CD14-positive monocyte (primary cell): Measurements from ENCODE around the gene PLA2G4A. TPM values are rescaled to one million over a fixed set of nuclear protein-coding genes. Genes with fewer than 3 reads are reported as not detected.

ENCODE experiments used
- DNase-seq, 3 donors: peaks; one replicate each; pipeline ENCODE4 v3.0.0-alpha.2; 2011 to 2022
- H2AFZ ChIP-seq: 2 replicates; pipeline ENCODE4 v1.6.0; 2012; ENCODE audit warnings: mild to moderate bottlenecking, low read depth, low read length, inconsistent platforms; ENCODE audit not compliant: insufficient read depth, poor library complexity, severe bottlenecking
- H3K27ac ChIP-seq, 2 donors: 1 replicate in 1 of 2; 2 replicates in 1 of 2; pipeline ENCODE4 v1.5.1; 2012 to 2013; ENCODE audit warnings: low read length in 2 of 2, control low read depth in 1 of 2, inconsistent platforms in 1 of 2, low read depth in 1 of 2, mild to moderate bottlenecking in 1 of 2
- H3K27me3 ChIP-seq, 2 donors: one replicate each; pipeline versions ENCODE4 v1.6.0 to v1.6.1; 2011 to 2013; ENCODE audit warnings: low read length in 2 of 2; ENCODE audit not compliant: control insufficient read depth in 2 of 2, insufficient read depth in 2 of 2
- H3K36me3 ChIP-seq, 2 donors: replicated peaks in 1 of 2; 1 replicate in 1 of 2; 2 replicates in 1 of 2; pipeline versions ENCODE4 v1.5.1 to v1.6.1; 2012 to 2013; ENCODE audit warnings: low read length in 2 of 2, control low read depth in 1 of 2, inconsistent platforms in 1 of 2, mild to moderate bottlenecking in 1 of 2; ENCODE audit not compliant: insufficient read depth in 2 of 2, control insufficient read depth in 1 of 2
- H3K4me1 ChIP-seq, 2 donors: 1 replicate in 1 of 2; 2 replicates in 1 of 2; pipeline versions ENCODE4 v1.5.1 to v1.6.1; 2012 to 2013; ENCODE audit warnings: low read length in 2 of 2, control low read depth in 1 of 2, inconsistent platforms in 1 of 2, mild to moderate bottlenecking in 1 of 2, moderate library complexity in 1 of 2; ENCODE audit not compliant: insufficient read depth in 2 of 2, control insufficient read depth in 1 of 2
- H3K4me2 ChIP-seq: replicated peaks from 2 replicates; pipeline ENCODE3; 2012; ENCODE audit warnings: low read length, moderate library complexity, mild to moderate bottlenecking; ENCODE audit not compliant: poor library complexity, severe bottlenecking; ENCODE audit errors: extremely low read depth
- H3K4me3 ChIP-seq, 3 experiments: fragments of 200-600 bp in 1 of 3; sonication (generic) in 1 of 3; replicated peaks in 1 of 3; 1 replicate in 2 of 3; 2 replicates in 1 of 3; pipeline ENCODE4 v1.5.1; 2011 to 2013; ENCODE audit warnings: low read length in 3 of 3, mild to moderate bottlenecking in 3 of 3, control low read depth in 2 of 3, low read depth in 2 of 3, inconsistent platforms in 1 of 3, moderate library complexity in 1 of 3
- H3K79me2 ChIP-seq: 2 replicates; pipeline ENCODE4 v1.6.0; 2012; ENCODE audit warnings: mild to moderate bottlenecking, control low read depth, inconsistent platforms, low read length, moderate library complexity; ENCODE audit not compliant: insufficient read depth
- H3K9ac ChIP-seq: 2 replicates; pipeline ENCODE4 v1.6.0; 2017; ENCODE audit warnings: low read length, mild to moderate bottlenecking; ENCODE audit not compliant: insufficient read depth, poor library complexity, severe bottlenecking
- H3K9me3 ChIP-seq, 2 donors: replicated peaks in 1 of 2; 1 replicate in 1 of 2; 2 replicates in 1 of 2; pipeline versions ENCODE4 v1.5.1 to v1.6.1; 2012 to 2013; ENCODE audit warnings: low read length in 2 of 2, control low read depth in 1 of 2; ENCODE audit not compliant: control insufficient read depth in 1 of 2, insufficient read depth in 1 of 2
- H4K20me1 ChIP-seq: 2 replicates; pipeline ENCODE4 v1.6.0; 2012; ENCODE audit warnings: mild to moderate bottlenecking, low read length, control low read depth, moderate library complexity; ENCODE audit not compliant: insufficient read depth
- H3K27ac Mint-ChIP-seq, 7 donors: one replicate each; pipeline ENCODE4 v1.8.0; 2020; ENCODE audit warnings: mild to moderate bottlenecking in 7 of 7, mixed read lengths in 7 of 7, moderate library complexity in 6 of 7, inconsistent platforms in 2 of 7
- H3K27me3 Mint-ChIP-seq, 3 donors: one replicate each; pipeline ENCODE4 v1.8.0; 2021 to 2022; ENCODE audit warnings: low read depth in 3 of 3, mild to moderate bottlenecking in 3 of 3, mixed read lengths in 3 of 3, moderate library complexity in 3 of 3, inconsistent platforms in 1 of 3
- H3K36me3 Mint-ChIP-seq, 2 donors: one replicate each; pipeline ENCODE4 v1.8.0; 2020; ENCODE audit warnings: mixed read lengths in 2 of 2, inconsistent platforms in 1 of 2, mild to moderate bottlenecking in 1 of 2
- H3K4me1 Mint-ChIP-seq: one replicate; pipeline ENCODE4 v1.8.0; 2020; ENCODE audit warnings: mild to moderate bottlenecking, mixed read lengths
- H3K4me3 Mint-ChIP-seq, 2 donors: one replicate each; pipeline ENCODE4 v1.8.0; 2020; ENCODE audit warnings: mild to moderate bottlenecking in 2 of 2, mixed read lengths in 2 of 2, moderate library complexity in 1 of 2
- H3K9me3 Mint-ChIP-seq, 7 donors: one replicate each; pipeline ENCODE4 v1.8.0; 2020 to 2022; ENCODE audit warnings: mixed read lengths in 7 of 7, mild to moderate bottlenecking in 6 of 7, moderate library complexity in 6 of 7, inconsistent platforms in 2 of 7
- CTCF ChIP-seq: fragments of 200-600 bp; IDR thresholded peaks from one replicate; pipeline ENCODE4 v1.8.0; 2022; ENCODE audit warnings: antibody characterized with exemption, mild to moderate bottlenecking
- WGBS: methylation state at CpG from one replicate; pipeline ENCODE4 v1.1.5; 2013; ENCODE audit warnings: missing lambda C conversion rate; ENCODE audit not compliant: insufficient coverage; 5-methylcytosine and 5-hydroxymethylcytosine counted together
- intact Hi-C, 2 donors: fragments of 100-400 bp; cut with micrococcal nuclease; formaldehyde crosslinking; loops; one replicate each; pipeline versions ENCODE4 v1.15.0 to v1.15.1; 2023
- polyA plus RNA-seq, 3 donors: library from polyadenylated mRNA; depleted of rRNA in 1 of 3; unstranded in 2 of 3; stranded (reverse) in 1 of 3; fragments of 300-500 nt in 2 of 3; fragments of >200 nt in 1 of 3; fragmentation: Illumina TruSeq in 2 of 3; gene quantifications; 1 replicate in 2 of 3; 2 replicates in 1 of 3; pipeline ENCODE4 v1.2.3, GENCODE V29; 2012 to 2021

The PLA2G4A gene
- polyA plus RNA-seq, 3 donors = 1.4 to 4.5 (median 4.1) TPM

DNA sequence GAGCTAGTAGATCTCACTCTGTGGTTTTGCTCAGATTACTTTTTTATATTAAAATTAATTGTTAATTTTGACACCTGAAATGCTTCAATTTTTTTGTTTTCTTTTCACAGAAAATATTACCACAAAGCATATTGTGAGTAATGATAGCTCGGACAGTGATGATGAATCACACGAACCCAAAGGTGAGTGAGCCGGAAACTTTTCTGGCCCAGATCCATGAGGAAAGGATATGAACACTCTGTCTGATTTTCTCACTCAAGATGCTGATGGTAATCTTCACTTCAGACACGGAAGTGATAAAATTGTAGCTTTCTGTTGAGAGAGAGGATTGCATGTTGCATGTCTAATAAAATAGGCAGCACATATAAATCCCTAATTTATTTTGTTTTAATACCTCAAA lies 121.8 kb downstream of the PLA2G4A start:
- Histone ChIP-seq H3K9me3 (no peaks in the 10 kb centered on the region), H3K4me1 (no peaks in the 10 kb centered on the region), H3K27ac (no peak overlapping the region), H3K9ac (no peak overlapping the region), H4K20me1 (no peaks in the 10 kb centered on the region), H3K4me3 (no peak overlapping the region), H3K79me2 (no peaks in the 10 kb centered on the region), H2AFZ (no peak overlapping the region), H3K36me3 (peaks cover 53 to 92% of the 10 kb centered on the region in 2 donors), H3K27me3 (no peaks in the 10 kb centered on the region), H3K4me2 (no peak overlapping the region)
- H3K9me3 Mint-ChIP-seq = no peaks in the 10 kb centered on the region
- H3K27me3 Mint-ChIP-seq = no peaks in the 10 kb centered on the region
- no peak for DNase-seq
- no peak overlapping the region for H3K4me3 Mint-ChIP-seq
- no peak overlapping the region for H3K27ac Mint-ChIP-seq
- WGBS = 100% methylated on average over 2 of the region's 4 CpGs
- no peaks in the 10 kb centered on the region for H3K4me1 Mint-ChIP-seq
- intact Hi-C loops = no loop called here
- peaks cover 65 to 70% of the 10 kb centered on the region in 2 donors for H3K36me3 Mint-ChIP-seq
- TF ChIP-seq CTCF = no peak

GRCh38 chr1:186953876-186954275 lies 125.1 kb downstream of the PLA2G4A start:
- Histone ChIP-seq H3K4me2 (no peak overlapping the region), H3K9me3 (no peaks in the 10 kb centered on the region), H3K27me3 (no peaks in the 10 kb centered on the region), H3K4me1 (peaks cover 0 to 2% of the 10 kb centered on the region in 2 donors), H2AFZ (no peak overlapping the region), H4K20me1 (no peaks in the 10 kb centered on the region), H3K79me2 (no peaks in the 10 kb centered on the region), H3K36me3 (peaks cover 56 to 87% of the 10 kb centered on the region in 2 donors), H3K4me3 (no peak overlapping the region), H3K27ac (no peak overlapping the region), H3K9ac (no peak overlapping the region)
- no peak for TF ChIP-seq CTCF
- no peak overlapping the region for H3K27ac Mint-ChIP-seq
- no peak for DNase-seq
- intact Hi-C loops = no loop called here
- WGBS = no CpG with 5 or more reads among the region's 2 CpGs
- peaks cover 3% of the 10 kb centered on the region for H3K4me1 Mint-ChIP-seq
- no peak overlapping the region for H3K4me3 Mint-ChIP-seq
- H3K27me3 Mint-ChIP-seq = no peaks in the 10 kb centered on the region
- H3K9me3 Mint-ChIP-seq = peaks cover 0 to 2% (median 0%) of the 10 kb centered on the region in 7 donors
- peaks cover 61 to 72% of the 10 kb centered on the region in 2 donors for H3K36me3 Mint-ChIP-seq
